ENCODE results near the gene DISC1. TPM values are rescaled to one million over a fixed set of nuclear protein-coding genes. Genes with fewer than 3 reads are reported as not detected.

Gene DISC1
- total RNA-seq, 1 donor from 2014 or later = 4.5 TPM

GRCh38 chr1:232090816-232091215, 464.2 kb downstream of the DISC1 start:
- no peak for DNase-seq (ENCODE audit: low read depth in 2 of 2)

Other genes starting within 250 kb of the DISC1 start
- 49.7 and 50.7 TPM in 2 replicates for gene EGLN1, start 204.5 kb upstream of the DISC1 start, total RNA-seq
- 26.7 and 28.2 TPM in 2 replicates for gene TSNAX, start 98.1 kb upstream of the DISC1 start, total RNA-seq

All from dermis microvascular lymphatic vessel endothelial cell (primary cell).